T-helper 2 cell treated with Interferon-gamma antibody and Interleukin-4, amounts not matched to agents 5 μg/mL and 100 μg/mL, for 36 hours (primary cell): ENCODE data around the gene RARS2.

Source experiments
- DNase-seq: peaks from one replicate; pipeline ENCODE4 v3.0.0; 2021; ENCODE audit warnings: low spot score
- H3K27ac Mint-ChIP-seq: one replicate; pipeline ENCODE4 v1.8.0; 2021; ENCODE audit warnings: mild to moderate bottlenecking, mixed read lengths
- H3K27me3 Mint-ChIP-seq: one replicate; pipeline ENCODE4 v1.8.0; 2021; ENCODE audit warnings: low read depth, mixed read lengths
- H3K36me3 Mint-ChIP-seq: one replicate; pipeline ENCODE4 v1.8.0; 2021; ENCODE audit warnings: low read depth, mixed read lengths
- H3K4me1 Mint-ChIP-seq: one replicate; pipeline ENCODE4 v1.8.0; 2021; ENCODE audit warnings: low read depth, mixed read lengths
- H3K4me3 Mint-ChIP-seq: one replicate; pipeline ENCODE4 v1.8.0; 2022; ENCODE audit warnings: mild to moderate bottlenecking, moderate library complexity, mixed read lengths
- H3K9me3 Mint-ChIP-seq: one replicate; pipeline ENCODE4 v1.8.0; 2021; ENCODE audit warnings: mixed read lengths

RARS2 gene

GRCh38 chr6:87600576-87600975 is 10.8 kb upstream of the RARS2 start:
- Mint-ChIP-seq H3K9me3 (no peaks in the 10 kb centered on the region), H3K4me3 (no peak overlapping the region), H3K4me1 (no peaks in the 10 kb centered on the region), H3K27me3 (no peaks in the 10 kb centered on the region), H3K27ac (no peak overlapping the region), H3K36me3 (peaks cover 5% of the 10 kb centered on the region)
- DNase-seq: no peak

GRCh38 chr6:87590990-87591389 is 1.2 kb upstream of the RARS2 start:
- H3K27ac Mint-ChIP-seq: no peak overlapping the region
- H3K4me3 Mint-ChIP-seq: peak overlapping the region; percentile 91
- peaks cover 31% of the 10 kb centered on the region for H3K4me1 Mint-ChIP-seq
- peaks cover 39% of the 10 kb centered on the region for H3K36me3 Mint-ChIP-seq
- no peak for DNase-seq
- no peaks in the 10 kb centered on the region for H3K9me3 Mint-ChIP-seq
- H3K27me3 Mint-ChIP-seq: no peaks in the 10 kb centered on the region

GRCh38 chr6:87590417-87590880 is 662 bp upstream of the RARS2 start:
- peak overlapping the region; percentile 93 for H3K27ac Mint-ChIP-seq
- H3K36me3 Mint-ChIP-seq: peaks cover 41% of the 10 kb centered on the region

GRCh38 chr6:87588756-87589407 is 905 bp downstream of the RARS2 start:
- H3K4me3 Mint-ChIP-seq: peak overlapping the region; percentile 91
- peaks cover 35% of the 10 kb centered on the region for H3K4me1 Mint-ChIP-seq
- H3K27me3 Mint-ChIP-seq: no peaks in the 10 kb centered on the region
- H3K9me3 Mint-ChIP-seq: no peaks in the 10 kb centered on the region
- peaks cover 42% of the 10 kb centered on the region for H3K36me3 Mint-ChIP-seq
- DNase-seq: no peak
- peak overlapping the region; percentile 93 for H3K27ac Mint-ChIP-seq

More at GRCh38 chr6:87590417-87590880, 662 bp upstream of the RARS2 start:
- Mint-ChIP-seq H3K4me3 (peak overlapping the region; percentile 91), H3K27me3 (no peaks in the 10 kb centered on the region), H3K4me1 (peaks cover 35% of the 10 kb centered on the region), H3K9me3 (no peaks in the 10 kb centered on the region)
- DNase-seq: no peak

GRCh38 chr6:87586371-87587077 is 3.3 kb downstream of the RARS2 start:
- Mint-ChIP-seq H3K27me3 (no peaks in the 10 kb centered on the region), H3K36me3 (peaks cover 46% of the 10 kb centered on the region), H3K4me1 (peaks cover 36% of the 10 kb centered on the region), H3K4me3 (no peak overlapping the region), H3K9me3 (no peaks in the 10 kb centered on the region), H3K27ac (no peak overlapping the region)
- no peak for DNase-seq

GRCh38 chr6:87583822-87584221 is 6.0 kb downstream of the RARS2 start:
- H3K4me3 Mint-ChIP-seq: no peak overlapping the region
- no peak for DNase-seq
- peaks cover 48% of the 10 kb centered on the region for H3K36me3 Mint-ChIP-seq
- no peaks in the 10 kb centered on the region for H3K9me3 Mint-ChIP-seq
- no peak overlapping the region for H3K27ac Mint-ChIP-seq
- peaks cover 26% of the 10 kb centered on the region for H3K4me1 Mint-ChIP-seq
- H3K27me3 Mint-ChIP-seq: no peaks in the 10 kb centered on the region

- Mint-ChIP-seq H3K27me3 (no peaks in the 10 kb centered on the region), H3K4me3 (peak overlapping the region; percentile 38), H3K9me3 (peaks cover 4% of the 10 kb centered on the region), H3K27ac (peak overlapping the region; percentile 35), H3K36me3 (peaks cover 42% of the 10 kb centered on the region), H3K4me1 (peaks cover 34% of the 10 kb centered on the region)
- DNase-seq: no peak
Observed at GRCh38 chr6:87575423-87575822, 14.4 kb downstream of the RARS2 start.

GRCh38 chr6:87574237-87574804 is 15.5 kb downstream of the RARS2 start:
- Mint-ChIP-seq H3K27ac (peak overlapping the region; percentile 81), H3K27me3 (no peaks in the 10 kb centered on the region), H3K36me3 (peaks cover 37% of the 10 kb centered on the region), H3K4me1 (peaks cover 34% of the 10 kb centered on the region), H3K9me3 (peaks cover 4% of the 10 kb centered on the region), H3K4me3 (peak overlapping the region; percentile 38)
- no peak for DNase-seq

GRCh38 chr6:87573307-87574024 is 16.3 kb downstream of the RARS2 start:
- H3K9me3 Mint-ChIP-seq: peaks cover 4% of the 10 kb centered on the region
- H3K4me1 Mint-ChIP-seq: peaks cover 34% of the 10 kb centered on the region
- H3K27ac Mint-ChIP-seq: peak overlapping the region; percentile 58

GRCh38 chr6:87572883-87573282 is 16.9 kb downstream of the RARS2 start:
- Mint-ChIP-seq H3K4me1 (peaks cover 34% of the 10 kb centered on the region), H3K27ac (peak overlapping the region; percentile 46), H3K36me3 (peaks cover 36% of the 10 kb centered on the region), H3K27me3 (no peaks in the 10 kb centered on the region), H3K4me3 (peak overlapping the region; percentile 32), H3K9me3 (peaks cover 4% of the 10 kb centered on the region)
- DNase-seq: no peak

More at GRCh38 chr6:87573307-87574024, 16.3 kb downstream of the RARS2 start:
- H3K4me3 Mint-ChIP-seq: peak overlapping the region; percentile 38
- no peak for DNase-seq
- no peaks in the 10 kb centered on the region for H3K27me3 Mint-ChIP-seq
- peaks cover 37% of the 10 kb centered on the region for H3K36me3 Mint-ChIP-seq

- Mint-ChIP-seq H3K27me3 (no peaks in the 10 kb centered on the region), H3K27ac (no peak overlapping the region), H3K9me3 (peaks cover 4% of the 10 kb centered on the region), H3K36me3 (peaks cover 32% of the 10 kb centered on the region), H3K4me1 (peaks cover 34% of the 10 kb centered on the region), H3K4me3 (no peak overlapping the region)
- DNase-seq: no peak
Observed at GRCh38 chr6:87572021-87572420, 17.8 kb downstream of the RARS2 start.

- no peak for DNase-seq
- H3K4me1 Mint-ChIP-seq: no peaks in the 10 kb centered on the region
- H3K36me3 Mint-ChIP-seq: peaks cover 32% of the 10 kb centered on the region
- no peak overlapping the region for H3K27ac Mint-ChIP-seq
- no peaks in the 10 kb centered on the region for H3K27me3 Mint-ChIP-seq
- H3K4me3 Mint-ChIP-seq: no peak overlapping the region
- H3K9me3 Mint-ChIP-seq: no peaks in the 10 kb centered on the region
Observed at GRCh38 chr6:87561017-87561416, 28.8 kb downstream of the RARS2 start.

GRCh38 chr6:87558446-87558845 is 31.3 kb downstream of the RARS2 start:
- no peak overlapping the region for H3K4me3 Mint-ChIP-seq
- H3K9me3 Mint-ChIP-seq: no peaks in the 10 kb centered on the region
- H3K4me1 Mint-ChIP-seq: peaks cover 3% of the 10 kb centered on the region
- H3K27ac Mint-ChIP-seq: no peak overlapping the region
- peaks cover 36% of the 10 kb centered on the region for H3K36me3 Mint-ChIP-seq
- no peaks in the 10 kb centered on the region for H3K27me3 Mint-ChIP-seq
- DNase-seq: no peak

GRCh38 chr6:87555506-87555905 is 34.3 kb downstream of the RARS2 start:
- peaks cover 40% of the 10 kb centered on the region for H3K36me3 Mint-ChIP-seq
- H3K27me3 Mint-ChIP-seq: no peaks in the 10 kb centered on the region

More at GRCh38 chr6:87555506-87555905, 34.3 kb downstream of the RARS2 start:
- Mint-ChIP-seq H3K4me3 (no peak overlapping the region), H3K27ac (no peak overlapping the region), H3K4me1 (peaks cover 5% of the 10 kb centered on the region), H3K9me3 (no peaks in the 10 kb centered on the region)
- DNase-seq: no peak
